IMR-90 (cell line): ENCODE results near the gene IFITM10. TPM values are rescaled to one million over a fixed set of nuclear protein-coding genes. Genes with fewer than 3 reads are reported as not detected.

Experiments
- ATAC-seq: fragments of 200-7000 bp; cut with Tn5 transposase; 2 replicates; pipeline ENCODE4 v1.9.1; 2020; ENCODE audit warnings: low read depth, mild to moderate bottlenecking, moderate library complexity
- BruUV-seq: library from RNA; stranded (reverse); fragments of 400-500 nt; replicated peaks from 2 replicates; lab custom pipeline; 2021; lab: Mats Ljungman, UMichigan
- CTCF ChIA-PET: fragments of 300-600 bp; formaldehyde crosslinking; extraction: SDS; loops from one replicate; lab custom pipeline; 2021; ENCODE audit warnings: antibody characterized with exemption; lab: Yijun Ruan, JAX
- POLR2A ChIA-PET: fragments of 300-600 bp; sonication (Branson Sonifier 250); formaldehyde crosslinking; loops from one replicate; lab custom pipeline; 2022; ENCODE audit warnings: antibody characterized with exemption; ENCODE audit not compliant: unreplicated experiment; lab: Charles Lee
- DNase-seq: peaks from one replicate; pipeline ENCODE4 v3.0.0; 2013
- H2AFZ ChIP-seq: replicated peaks from 2 replicates; pipeline ENCODE3; 2013; ENCODE audit warnings: low read length, mild to moderate bottlenecking; ENCODE audit not compliant: poor library complexity
- H2AK5ac ChIP-seq: 2 replicates; pipeline ENCODE4 v1.6.1; 2013; ENCODE audit warnings: low read depth, low read length, inconsistent platforms
- H2AK9ac ChIP-seq: replicated peaks from 2 replicates; pipeline ENCODE3; 2013; ENCODE audit warnings: mild to moderate bottlenecking, low read depth, low read length, moderate library complexity; ENCODE audit not compliant: poor library complexity
- H2BK120ac ChIP-seq: 2 replicates; pipeline ENCODE4 v1.6.1; 2013; ENCODE audit warnings: low read depth, low read length, inconsistent platforms
- H2BK15ac ChIP-seq: 3 replicates; pipeline ENCODE4 v1.6.1; 2013; ENCODE audit warnings: low read depth, low read length, inconsistent platforms
- H2BK20ac ChIP-seq: 2 replicates; pipeline ENCODE4 v1.6.1; 2013; ENCODE audit warnings: low read depth, mild to moderate bottlenecking, inconsistent platforms, low read length, moderate library complexity
- H2BK5ac ChIP-seq: 2 replicates; pipeline ENCODE4 v1.6.1; 2013; ENCODE audit warnings: mild to moderate bottlenecking, low read depth, low read length, inconsistent platforms; ENCODE audit not compliant: poor library complexity, severe bottlenecking
- H3K14ac ChIP-seq: replicated peaks from 2 replicates; pipeline ENCODE4 v1.6.1; 2013; ENCODE audit warnings: low read depth, low read length, inconsistent platforms
- H3K18ac ChIP-seq: 2 replicates; pipeline ENCODE4 v1.6.1; 2013; ENCODE audit warnings: low read depth, low read length, control low read depth
- H3K23ac ChIP-seq: 2 replicates; pipeline ENCODE4 v1.6.1; 2013; ENCODE audit warnings: low read depth, low read length, inconsistent platforms
- H3K27ac ChIP-seq: 2 replicates; pipeline ENCODE4 v1.5.1; 2013; ENCODE audit warnings: mild to moderate bottlenecking, control low read depth, low read length; ENCODE audit not compliant: insufficient read depth
- H3K27me3 ChIP-seq: 2 replicates; pipeline ENCODE4 v1.6.1; 2013; ENCODE audit warnings: low read length; ENCODE audit not compliant: control insufficient read depth, insufficient read depth
- H3K36me3 ChIP-seq: 2 replicates; pipeline ENCODE4 v1.6.1; 2013; ENCODE audit warnings: low read length, mixed read lengths; ENCODE audit not compliant: control insufficient read depth, insufficient read depth
- H3K4ac ChIP-seq: 2 replicates; pipeline ENCODE4 v1.6.1; 2013; ENCODE audit warnings: low read depth, low read length, inconsistent platforms
- H3K4me1 ChIP-seq: 2 replicates; pipeline ENCODE4 v1.6.1; 2013; ENCODE audit warnings: low read length, mixed read lengths; ENCODE audit not compliant: control insufficient read depth, insufficient read depth
- H3K4me2 ChIP-seq: 2 replicates; pipeline ENCODE4 v1.6.1; 2013; ENCODE audit warnings: low read depth, mild to moderate bottlenecking, control low read depth, low read length, moderate library complexity
- H3K4me3 ChIP-seq: 2 replicates; pipeline ENCODE4 v1.5.1; 2013; ENCODE audit warnings: low read depth, mild to moderate bottlenecking, control low read depth, low read length, moderate library complexity; ENCODE audit not compliant: insufficient read depth
- H3K56ac ChIP-seq: 2 replicates; pipeline ENCODE4 v1.6.1; 2013; ENCODE audit warnings: low read length, inconsistent platforms; ENCODE audit not compliant: insufficient read depth; ENCODE audit errors: extremely low read depth
- H3K79me1 ChIP-seq, 2 experiments: 2 replicates each; pipeline ENCODE4 v1.6.1; 2013; ENCODE audit warnings: low read length in 2 of 2, inconsistent platforms in 1 of 2, low read depth in 1 of 2
- H3K9ac ChIP-seq: 2 replicates; pipeline ENCODE4 v1.6.1; 2013; ENCODE audit warnings: low read depth, low read length, control low read depth
- H3K9me1 ChIP-seq: 2 replicates; pipeline ENCODE4 v1.6.1; 2013; ENCODE audit warnings: low read length, inconsistent platforms; ENCODE audit not compliant: insufficient read depth
- H3K9me3 ChIP-seq: 2 replicates; pipeline ENCODE4 v1.6.1; 2013; ENCODE audit warnings: low read length; ENCODE audit not compliant: control insufficient read depth, insufficient read depth
- H4K20me1 ChIP-seq: 2 replicates; pipeline ENCODE4 v1.6.1; 2013; ENCODE audit warnings: low read length, inconsistent platforms; ENCODE audit not compliant: insufficient read depth
- H4K5ac ChIP-seq: 2 replicates; pipeline ENCODE4 v1.6.1; 2013; ENCODE audit warnings: mild to moderate bottlenecking, low read depth, low read length, control low read depth
- H4K8ac ChIP-seq, 2 experiments: 2 replicates each; pipeline ENCODE4 v1.6.1; 2013; ENCODE audit warnings: low read depth in 2 of 2, low read length in 2 of 2, control low read depth in 1 of 2, inconsistent platforms in 1 of 2
- H4K91ac ChIP-seq: 2 replicates; pipeline ENCODE4 v1.6.1; 2013; ENCODE audit warnings: low read depth, low read length, inconsistent platforms; ENCODE audit not compliant: insufficient read depth
- CEBPB ChIP-seq: IDR thresholded peaks from 2 replicates; pipeline ENCODE4 v1.6.1; 2012; ENCODE audit warnings: low read depth, low read length, improper control_type of control experiment
- CHD1 ChIP-seq: IDR thresholded peaks from 2 replicates; pipeline ENCODE4 v1.6.1; 2012; ENCODE audit warnings: low read depth, low read length, improper control_type of control experiment
- CTCF ChIP-seq: conservative IDR thresholded peaks from 2 replicates; pipeline ENCODE4 v1.5.1; 2012; ENCODE audit warnings: mild to moderate bottlenecking, low read depth, low read length, improper control_type of control experiment
- FOS ChIP-seq: fragments of 150-350 bp; IDR thresholded peaks from 2 replicates; pipeline ENCODE4 v1.6.1; 2016; ENCODE audit warnings: low read depth, low read length
- MAFK ChIP-seq: IDR thresholded peaks from 2 replicates; pipeline ENCODE4 v1.6.1; 2012; ENCODE audit warnings: low read depth, low read length, improper control_type of control experiment
- MXI1 ChIP-seq: IDR thresholded peaks from 2 replicates; pipeline ENCODE4 v1.6.1; 2012; ENCODE audit warnings: low read depth, mild to moderate bottlenecking, low read length, moderate library complexity, borderline replicate concordance
- POLR2A ChIP-seq: IDR thresholded peaks from 2 replicates; pipeline ENCODE4 v1.6.1; 2012; ENCODE audit warnings: mild to moderate bottlenecking, low read depth, low read length
- RCOR1 ChIP-seq: IDR thresholded peaks from 2 replicates; pipeline ENCODE4 v1.6.1; 2012; ENCODE audit warnings: mild to moderate bottlenecking, low read length, improper control_type of control experiment; ENCODE audit not compliant: insufficient replicate concordance
- RFX5 ChIP-seq: IDR thresholded peaks from 2 replicates; pipeline ENCODE4 v1.8.0; 2012; ENCODE audit warnings: low read depth, mild to moderate bottlenecking, low read length, moderate library complexity
- SMC3 ChIP-seq: fragments of 150-350 bp; IDR thresholded peaks from 2 replicates; pipeline ENCODE4 v1.6.1; 2016; ENCODE audit warnings: low read depth, mild to moderate bottlenecking, antibody characterized with exemption, low read length, moderate library complexity
- whole genome bisulfite sequencing, 2 experiments: methylation state at CpG; one replicate each; pipeline versions ENCODE4 v1.1.5 to v1.1.7; 2013; ENCODE audit warnings: missing lambda C conversion rate in 2 of 2; ENCODE audit not compliant: insufficient read length in 1 of 2; ENCODE audit errors: extremely low coverage in 2 of 2; 5-methylcytosine and 5-hydroxymethylcytosine counted together
- dilution Hi-C: fragments of 300-500 bp; cut with HindIII; formaldehyde crosslinking; loops from one replicate; pipeline ENCODE4 v1.14.3; 2018; ENCODE audit warnings: low sequenced_read_pairs; ENCODE audit not compliant: unreplicated experiment
- in situ Hi-C: fragments of 300-500 bp; cut with MboI; formaldehyde crosslinking; loops from 3 replicates; pipeline ENCODE4 v1.14.3; 2019; ENCODE audit warnings: low sequenced_read_pairs, inconsistent platforms, mixed read lengths
- intact Hi-C: fragments of 100-400 bp; cut with micrococcal nuclease; formaldehyde crosslinking; loops from 2 replicates; pipeline ENCODE4 v1.10.0; 2022
- polyA plus RNA-seq, 3 experiments: library from polyadenylated mRNA; depleted of rRNA; stranded (reverse); fragments of >200 nt; gene quantifications; 2 replicates each; pipeline ENCODE4 v1.2.3, GENCODE V29; 2012; ENCODE audit warnings: low replicate concordance in 1 of 3
- total RNA-seq: library from RNA; depleted of rRNA; stranded (reverse); fragments of >200 nt; gene quantifications from 2 replicates; pipeline ENCODE4 v1.2.3, GENCODE V29; 2012
- TF ChIP-seq, protein P1 (sequence below): fragments of 150-350 bp; IDR thresholded peaks from 2 replicates; pipeline ENCODE4 v1.6.1; 2016; ENCODE audit warnings: low read depth, mild to moderate bottlenecking, low read length, moderate library complexity, borderline replicate concordance

The IFITM10 gene
- total and polyA plus RNA-seq, 2 of the 4 experiments (the other 2 are of a cell fraction) = 0.15 to 0.18 TPM

DNA sequence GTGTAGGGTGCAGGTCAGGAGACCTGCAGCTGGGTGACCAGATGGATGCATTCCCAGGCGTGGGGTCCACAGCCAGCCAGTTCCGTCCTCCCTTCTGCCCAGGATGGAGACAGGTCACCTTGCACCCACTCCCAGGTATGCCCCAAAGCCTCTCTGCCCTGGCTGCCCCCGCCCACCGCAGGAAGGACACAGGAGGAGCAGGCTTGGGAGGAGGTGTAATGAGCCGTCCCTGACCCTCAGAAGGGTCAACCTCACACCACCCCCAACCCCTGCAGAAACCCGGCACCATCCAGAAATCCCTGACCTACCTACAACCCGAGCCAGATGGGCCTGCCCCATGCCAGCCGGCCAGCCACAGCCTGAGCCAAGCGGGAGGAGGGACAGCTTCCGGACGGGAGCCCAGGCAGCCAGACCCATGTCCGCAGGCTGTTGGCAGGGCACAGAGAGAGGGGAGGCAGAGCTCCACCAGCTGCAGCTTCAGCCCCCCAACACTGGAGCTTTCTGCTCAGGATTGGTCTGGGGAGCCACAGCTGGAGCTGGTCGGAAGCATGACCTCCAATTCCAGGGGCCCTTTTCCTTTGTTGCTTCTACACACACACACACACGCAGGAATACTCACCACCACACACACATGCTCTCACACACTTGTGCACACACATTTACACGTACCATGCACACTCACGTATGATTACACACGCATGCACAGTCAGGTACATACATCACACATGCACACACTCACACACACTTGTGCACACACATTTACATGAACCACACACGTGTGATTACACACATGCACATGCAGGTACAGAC lies 5.3 kb downstream of the IFITM10 start:
- Histone ChIP-seq H3K18ac (no peak overlapping the region), H3K14ac (no peak overlapping the region), H3K4ac (no peak overlapping the region), H4K5ac (no peak overlapping the region), H4K8ac (no peak overlapping the region), H3K4me1 (peaks cover 5% of the 10 kb centered on the region; the same call in 1 of the 2 replicates), H3K23ac (no peak overlapping the region), H3K79me1 (no peaks in the 10 kb centered on the region), H3K27ac (no peak overlapping the region), H2BK120ac (no peak overlapping the region), H3K4me2 (no peak overlapping the region), H3K27me3 (peaks cover 31% of the 10 kb centered on the region), H2BK15ac (no peak overlapping the region), H4K20me1 (peaks cover 8% of the 10 kb centered on the region), H3K36me3 (no peaks in the 10 kb centered on the region), H3K4me3 (no peak overlapping the region), H3K9me3 (peaks cover 2% of the 10 kb centered on the region), H2BK5ac (no peak overlapping the region), H3K9me1 (0 out of 2 replicates have a peak, but pooled peaks cover 4% of the 10 kb centered on the region), H3K9ac (no peak overlapping the region), H2BK20ac (no peak overlapping the region), H2AK9ac (no peak overlapping the region), H2AK5ac (no peak overlapping the region), H4K91ac (no peak overlapping the region), H3K56ac (no peak overlapping the region), H2AFZ (no peak overlapping the region)
- ChIA-PET POLR2A (no interaction called here), CTCF (no interaction called here)
- TF ChIP-seq, protein P1, sequence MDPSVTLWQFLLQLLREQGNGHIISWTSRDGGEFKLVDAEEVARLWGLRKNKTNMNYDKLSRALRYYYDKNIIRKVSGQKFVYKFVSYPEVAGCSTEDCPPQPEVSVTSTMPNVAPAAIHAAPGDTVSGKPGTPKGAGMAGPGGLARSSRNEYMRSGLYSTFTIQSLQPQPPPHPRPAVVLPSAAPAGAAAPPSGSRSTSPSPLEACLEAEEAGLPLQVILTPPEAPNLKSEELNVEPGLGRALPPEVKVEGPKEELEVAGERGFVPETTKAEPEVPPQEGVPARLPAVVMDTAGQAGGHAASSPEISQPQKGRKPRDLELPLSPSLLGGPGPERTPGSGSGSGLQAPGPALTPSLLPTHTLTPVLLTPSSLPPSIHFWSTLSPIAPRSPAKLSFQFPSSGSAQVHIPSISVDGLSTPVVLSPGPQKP = no peak
- TF ChIP-seq MAFK (no peak), CTCF (no peak), FOS (no peak), POLR2A (no peak), CHD1 (no peak), MXI1 (no peak), RFX5 (no peak), SMC3 (no peak), RCOR1 (no peak), CEBPB (no peak)
- no TSS peak for BruUV-seq
- DNase-seq (no peak), ATAC-seq (no peak)
- WGBS, 2 experiments = 93% methylated on average over 6 of the region's 18 CpGs; no CpG with 5 or more reads in 1 of the 2 experiments
- intact Hi-C loops (no loop called here), in situ Hi-C loops (no loop called here), dilution Hi-C loops (no loop called here)
